IMR-90 (cell line): Measurements from ENCODE around the gene COL23A1. TPM values are rescaled to one million over a fixed set of nuclear protein-coding genes. Genes with fewer than 3 reads are reported as not detected.

Source experiments
- ATAC-seq: fragments of 200-7000 bp; cut with Tn5 transposase; 2 replicates; pipeline ENCODE4 v1.9.1; 2020; ENCODE audit warnings: low read depth, mild to moderate bottlenecking, moderate library complexity
- BruUV-seq: library from RNA; stranded (reverse); fragments of 400-500 nt; replicated peaks from 2 replicates; lab custom pipeline; 2021; lab: Mats Ljungman, UMichigan
- CTCF ChIA-PET: fragments of 300-600 bp; formaldehyde crosslinking; extraction: SDS; loops from one replicate; lab custom pipeline; 2021; ENCODE audit warnings: antibody characterized with exemption; lab: Yijun Ruan, JAX
- POLR2A ChIA-PET: fragments of 300-600 bp; sonication (Branson Sonifier 250); formaldehyde crosslinking; loops from one replicate; lab custom pipeline; 2022; ENCODE audit warnings: antibody characterized with exemption; ENCODE audit not compliant: unreplicated experiment; lab: Charles Lee
- DNase-seq: peaks from one replicate; pipeline ENCODE4 v3.0.0; 2013
- H2AFZ ChIP-seq: replicated peaks from 2 replicates; pipeline ENCODE3; 2013; ENCODE audit warnings: low read length, mild to moderate bottlenecking; ENCODE audit not compliant: poor library complexity
- H2AK5ac ChIP-seq: 2 replicates; pipeline ENCODE4 v1.6.1; 2013; ENCODE audit warnings: low read depth, low read length, inconsistent platforms
- H2AK9ac ChIP-seq: replicated peaks from 2 replicates; pipeline ENCODE3; 2013; ENCODE audit warnings: mild to moderate bottlenecking, low read depth, low read length, moderate library complexity; ENCODE audit not compliant: poor library complexity
- H2BK120ac ChIP-seq: 2 replicates; pipeline ENCODE4 v1.6.1; 2013; ENCODE audit warnings: low read depth, low read length, inconsistent platforms
- H2BK15ac ChIP-seq: 3 replicates; pipeline ENCODE4 v1.6.1; 2013; ENCODE audit warnings: low read depth, low read length, inconsistent platforms
- H2BK20ac ChIP-seq: 2 replicates; pipeline ENCODE4 v1.6.1; 2013; ENCODE audit warnings: low read depth, mild to moderate bottlenecking, inconsistent platforms, low read length, moderate library complexity
- H2BK5ac ChIP-seq: 2 replicates; pipeline ENCODE4 v1.6.1; 2013; ENCODE audit warnings: mild to moderate bottlenecking, low read depth, low read length, inconsistent platforms; ENCODE audit not compliant: poor library complexity, severe bottlenecking
- H3K14ac ChIP-seq: replicated peaks from 2 replicates; pipeline ENCODE4 v1.6.1; 2013; ENCODE audit warnings: low read depth, low read length, inconsistent platforms
- H3K18ac ChIP-seq: 2 replicates; pipeline ENCODE4 v1.6.1; 2013; ENCODE audit warnings: low read depth, low read length, control low read depth
- H3K23ac ChIP-seq: 2 replicates; pipeline ENCODE4 v1.6.1; 2013; ENCODE audit warnings: low read depth, low read length, inconsistent platforms
- H3K27ac ChIP-seq: 2 replicates; pipeline ENCODE4 v1.5.1; 2013; ENCODE audit warnings: mild to moderate bottlenecking, control low read depth, low read length; ENCODE audit not compliant: insufficient read depth
- H3K27me3 ChIP-seq: 2 replicates; pipeline ENCODE4 v1.6.1; 2013; ENCODE audit warnings: low read length; ENCODE audit not compliant: control insufficient read depth, insufficient read depth
- H3K36me3 ChIP-seq: 2 replicates; pipeline ENCODE4 v1.6.1; 2013; ENCODE audit warnings: low read length, mixed read lengths; ENCODE audit not compliant: control insufficient read depth, insufficient read depth
- H3K4ac ChIP-seq: 2 replicates; pipeline ENCODE4 v1.6.1; 2013; ENCODE audit warnings: low read depth, low read length, inconsistent platforms
- H3K4me1 ChIP-seq: 2 replicates; pipeline ENCODE4 v1.6.1; 2013; ENCODE audit warnings: low read length, mixed read lengths; ENCODE audit not compliant: control insufficient read depth, insufficient read depth
- H3K4me2 ChIP-seq: 2 replicates; pipeline ENCODE4 v1.6.1; 2013; ENCODE audit warnings: low read depth, mild to moderate bottlenecking, control low read depth, low read length, moderate library complexity
- H3K4me3 ChIP-seq: 2 replicates; pipeline ENCODE4 v1.5.1; 2013; ENCODE audit warnings: low read depth, mild to moderate bottlenecking, control low read depth, low read length, moderate library complexity; ENCODE audit not compliant: insufficient read depth
- H3K56ac ChIP-seq: 2 replicates; pipeline ENCODE4 v1.6.1; 2013; ENCODE audit warnings: low read length, inconsistent platforms; ENCODE audit not compliant: insufficient read depth; ENCODE audit errors: extremely low read depth
- H3K79me1 ChIP-seq, 2 experiments: 2 replicates each; pipeline ENCODE4 v1.6.1; 2013; ENCODE audit warnings: low read length in 2 of 2, inconsistent platforms in 1 of 2, low read depth in 1 of 2
- H3K9ac ChIP-seq: 2 replicates; pipeline ENCODE4 v1.6.1; 2013; ENCODE audit warnings: low read depth, low read length, control low read depth
- H3K9me1 ChIP-seq: 2 replicates; pipeline ENCODE4 v1.6.1; 2013; ENCODE audit warnings: low read length, inconsistent platforms; ENCODE audit not compliant: insufficient read depth
- H3K9me3 ChIP-seq: 2 replicates; pipeline ENCODE4 v1.6.1; 2013; ENCODE audit warnings: low read length; ENCODE audit not compliant: control insufficient read depth, insufficient read depth
- H4K20me1 ChIP-seq: 2 replicates; pipeline ENCODE4 v1.6.1; 2013; ENCODE audit warnings: low read length, inconsistent platforms; ENCODE audit not compliant: insufficient read depth
- H4K5ac ChIP-seq: 2 replicates; pipeline ENCODE4 v1.6.1; 2013; ENCODE audit warnings: mild to moderate bottlenecking, low read depth, low read length, control low read depth
- H4K8ac ChIP-seq, 2 experiments: 2 replicates each; pipeline ENCODE4 v1.6.1; 2013; ENCODE audit warnings: low read depth in 2 of 2, low read length in 2 of 2, control low read depth in 1 of 2, inconsistent platforms in 1 of 2
- H4K91ac ChIP-seq: 2 replicates; pipeline ENCODE4 v1.6.1; 2013; ENCODE audit warnings: low read depth, low read length, inconsistent platforms; ENCODE audit not compliant: insufficient read depth
- CEBPB ChIP-seq: IDR thresholded peaks from 2 replicates; pipeline ENCODE4 v1.6.1; 2012; ENCODE audit warnings: low read depth, low read length, improper control_type of control experiment
- CTCF ChIP-seq: conservative IDR thresholded peaks from 2 replicates; pipeline ENCODE4 v1.5.1; 2012; ENCODE audit warnings: mild to moderate bottlenecking, low read depth, low read length, improper control_type of control experiment
- ELK1 ChIP-seq: fragments of 150-350 bp; IDR thresholded peaks from 2 replicates; pipeline ENCODE4 v1.6.1; 2016; ENCODE audit warnings: low read depth, mild to moderate bottlenecking, low read length, moderate library complexity, borderline replicate concordance
- MAFK ChIP-seq: IDR thresholded peaks from 2 replicates; pipeline ENCODE4 v1.6.1; 2012; ENCODE audit warnings: low read depth, low read length, improper control_type of control experiment
- MAZ ChIP-seq: IDR thresholded peaks from 2 replicates; pipeline ENCODE4 v1.6.1; 2012; ENCODE audit warnings: low read depth, mild to moderate bottlenecking, low read length, improper control_type of control experiment, moderate library complexity, borderline replicate concordance
- POLR2A ChIP-seq: IDR thresholded peaks from 2 replicates; pipeline ENCODE4 v1.6.1; 2012; ENCODE audit warnings: mild to moderate bottlenecking, low read depth, low read length
- RAD21 ChIP-seq: IDR thresholded peaks from 2 replicates; pipeline ENCODE4 v1.6.1; 2012; ENCODE audit warnings: low read length, improper control_type of control experiment
- RFX5 ChIP-seq: IDR thresholded peaks from 2 replicates; pipeline ENCODE4 v1.8.0; 2012; ENCODE audit warnings: low read depth, mild to moderate bottlenecking, low read length, moderate library complexity
- SMC3 ChIP-seq: fragments of 150-350 bp; IDR thresholded peaks from 2 replicates; pipeline ENCODE4 v1.6.1; 2016; ENCODE audit warnings: low read depth, mild to moderate bottlenecking, antibody characterized with exemption, low read length, moderate library complexity
- USF2 ChIP-seq: fragments of 150-350 bp; IDR thresholded peaks from 2 replicates; pipeline ENCODE4 v1.6.1; 2017; ENCODE audit warnings: mild to moderate bottlenecking, antibody characterized with exemption, low read length, low read depth
- WGBS, 2 experiments: methylation state at CpG; one replicate each; pipeline versions ENCODE4 v1.1.5 to v1.1.7; 2013; ENCODE audit warnings: missing lambda C conversion rate in 2 of 2; ENCODE audit not compliant: insufficient read length in 1 of 2; ENCODE audit errors: extremely low coverage in 2 of 2; 5-methylcytosine and 5-hydroxymethylcytosine counted together
- dilution Hi-C: fragments of 300-500 bp; cut with HindIII; formaldehyde crosslinking; loops from one replicate; pipeline ENCODE4 v1.14.3; 2018; ENCODE audit warnings: low sequenced_read_pairs; ENCODE audit not compliant: unreplicated experiment
- in situ Hi-C: fragments of 300-500 bp; cut with MboI; formaldehyde crosslinking; loops from 3 replicates; pipeline ENCODE4 v1.14.3; 2019; ENCODE audit warnings: low sequenced_read_pairs, inconsistent platforms, mixed read lengths
- intact Hi-C: fragments of 100-400 bp; cut with micrococcal nuclease; formaldehyde crosslinking; loops from 2 replicates; pipeline ENCODE4 v1.10.0; 2022
- polyA plus RNA-seq, 3 experiments: library from polyadenylated mRNA; depleted of rRNA; stranded (reverse); fragments of >200 nt; gene quantifications; 2 replicates each; pipeline ENCODE4 v1.2.3, GENCODE V29; 2012; ENCODE audit warnings: low replicate concordance in 1 of 3
- total RNA-seq: library from RNA; depleted of rRNA; stranded (reverse); fragments of >200 nt; gene quantifications from 2 replicates; pipeline ENCODE4 v1.2.3, GENCODE V29; 2012

Gene COL23A1
- total and polyA plus RNA-seq, 2 of the 4 experiments (the other 2 are of a cell fraction) = not detected

- Histone ChIP-seq H4K91ac (no peak overlapping the region), H2BK20ac (no peak overlapping the region), H2AK5ac (no peak overlapping the region), H3K4me1 (no peaks in the 10 kb centered on the region), H2BK120ac (no peak overlapping the region), H2BK5ac (no peak overlapping the region), H3K27me3 (no peaks in the 10 kb centered on the region; the same call in 1 of the 2 replicates), H3K14ac (no peak overlapping the region), H3K56ac (no peak overlapping the region), H3K4me2 (no peak overlapping the region), H3K36me3 (no peaks in the 10 kb centered on the region), H2AFZ (no peak overlapping the region), H3K4ac (no peak overlapping the region), H4K5ac (no peak overlapping the region), H3K9me3 (peaks cover 14% of the 10 kb centered on the region), H3K18ac (no peak overlapping the region), H3K9ac (no peak overlapping the region), H3K9me1 (no peaks in the 10 kb centered on the region), H3K4me3 (no peak overlapping the region), H3K27ac (no peak overlapping the region), H2BK15ac (no peak overlapping the region), H3K79me1 (no peaks in the 10 kb centered on the region), H3K23ac (no peak overlapping the region), H2AK9ac (no peak overlapping the region), H4K20me1 (no peaks in the 10 kb centered on the region), H4K8ac (no peak overlapping the region)
- ChIA-PET POLR2A (no interaction called here), CTCF (no interaction called here)
- ATAC-seq = no peak
- intact Hi-C loops = no loop called here
- in situ Hi-C loops = no loop called here
- BruUV-seq = no TSS peak
- no peak for DNase-seq
- 82% methylated on average over 2 of the region's 7 CpGs; no CpG with 5 or more reads in 1 of the 2 experiments for WGBS, 2 experiments
- dilution Hi-C loops = no loop called here
- TF ChIP-seq RFX5 (no peak), USF2 (no peak), CEBPB (no peak), CTCF (no peak), RAD21 (no peak), SMC3 (no peak), ELK1 (no peak), POLR2A (no peak), MAZ (no peak), MAFK (no peak)
Observed at GRCh38 chr5:178392386-178392785, 197.8 kb downstream of the COL23A1 start.
